ENCODE measurements around the gene APELA.

DNA sequence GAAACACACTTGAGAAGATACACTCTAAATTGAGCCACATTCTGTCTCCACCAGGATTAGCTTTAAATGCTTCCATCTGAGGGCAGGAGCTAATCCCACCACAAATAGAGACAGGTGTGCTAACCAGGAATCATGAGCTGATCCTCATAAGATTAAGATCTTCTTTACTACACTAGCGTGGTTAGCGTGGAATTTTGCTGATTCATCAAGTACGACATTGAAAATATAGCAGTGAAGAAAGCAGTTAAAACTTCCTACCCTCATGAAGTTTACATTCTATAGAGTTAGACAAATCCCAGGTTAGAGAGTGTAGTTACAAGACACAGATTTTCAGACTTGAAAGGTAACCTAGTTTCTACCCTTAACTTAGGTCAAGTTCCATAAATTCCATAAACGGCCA lies 5.3 kb upstream of the APELA start:
- TF ChIP-seq, protein P1, sequence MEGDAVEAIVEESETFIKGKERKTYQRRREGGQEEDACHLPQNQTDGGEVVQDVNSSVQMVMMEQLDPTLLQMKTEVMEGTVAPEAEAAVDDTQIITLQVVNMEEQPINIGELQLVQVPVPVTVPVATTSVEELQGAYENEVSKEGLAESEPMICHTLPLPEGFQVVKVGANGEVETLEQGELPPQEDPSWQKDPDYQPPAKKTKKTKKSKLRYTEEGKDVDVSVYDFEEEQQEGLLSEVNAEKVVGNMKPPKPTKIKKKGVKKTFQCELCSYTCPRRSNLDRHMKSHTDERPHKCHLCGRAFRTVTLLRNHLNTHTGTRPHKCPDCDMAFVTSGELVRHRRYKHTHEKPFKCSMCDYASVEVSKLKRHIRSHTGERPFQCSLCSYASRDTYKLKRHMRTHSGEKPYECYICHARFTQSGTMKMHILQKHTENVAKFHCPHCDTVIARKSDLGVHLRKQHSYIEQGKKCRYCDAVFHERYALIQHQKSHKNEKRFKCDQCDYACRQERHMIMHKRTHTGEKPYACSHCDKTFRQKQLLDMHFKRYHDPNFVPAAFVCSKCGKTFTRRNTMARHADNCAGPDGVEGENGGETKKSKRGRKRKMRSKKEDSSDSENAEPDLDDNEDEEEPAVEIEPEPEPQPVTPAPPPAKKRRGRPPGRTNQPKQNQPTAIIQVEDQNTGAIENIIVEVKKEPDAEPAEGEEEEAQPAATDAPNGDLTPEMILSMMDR (IDR thresholded peaks at IDR 0.05): no peak
- TF ChIP-seq EZH2 (IDR thresholded peaks at IDR 0.05; ENCODE audit: borderline replicate concordance, insufficient read depth, low read depth, low read length, poor library complexity, severe bottlenecking): no peak
